ENCODE measurements around the gene PFKL.

- TF ChIP-seq POLR2A (IDR thresholded peaks at IDR 0.05; ENCODE audit: control extremely low read depth in 1 of 2, low read depth in 2 of 2, low read length in 2 of 2) (no peak), YY1 (IDR thresholded peaks at IDR 0.05; ENCODE audit: low read depth, low read length) (no peak), CTCF (IDR thresholded peaks at IDR 0.05; ENCODE audit: control extremely low read depth in 1 of 3, insufficient read depth in 1 of 3, low read depth in 1 of 3, low read length in 3 of 3) (no peak), EP300 (IDR thresholded peaks at IDR 0.05; ENCODE audit: borderline replicate concordance in 1 of 2, low read depth in 2 of 2, low read length in 2 of 2) (no peak), CBX8 (IDR thresholded peaks at IDR 0.05; ENCODE audit: borderline replicate concordance, low read depth, low read length) (no peak), ZNF274 (IDR thresholded peaks at IDR 0.05; ENCODE audit: borderline replicate concordance, extremely low read depth, low read length) (no peak), EZH2 (IDR thresholded peaks at IDR 0.05; ENCODE audit: low read depth, low read length, severe bottlenecking) (no peak), KDM4A (IDR thresholded peaks at IDR 0.05; ENCODE audit: low read depth, low read length, severe bottlenecking) (no peak), GABPA (IDR thresholded peaks at IDR 0.05; ENCODE audit: borderline replicate concordance, insufficient read depth, low read length) (no peak), SUZ12 (IDR thresholded peaks at IDR 0.05; ENCODE audit: low read length) (no peak), HDAC2 (IDR thresholded peaks at IDR 0.05; ENCODE audit: borderline replicate concordance in 1 of 2, low read depth in 2 of 2, low read length in 2 of 2) (no peak), HDAC6 (IDR thresholded peaks at IDR 0.05; ENCODE audit: low read depth, low read length) (no peak)
These were observed 26.8 kb upstream of the PFKL start for GRCh38 chr21:44273046-44273445.

All from H1 (cell line).